ENCODE results near the gene ERBB4. TPM values are rescaled to one million over a fixed set of nuclear protein-coding genes. Genes with fewer than 3 reads are reported as not detected.

ERBB4 gene
- total and polyA plus RNA-seq, 10 of the 15 experiments (the other 5 are each of a cell fraction or from before 2014, with no cell fraction given), result under 0.01 to 0.23 (median 0.01) TPM; not detected in 4

- Histone ChIP-seq H2AFZ (ENCODE audit: control insufficient read depth, low read depth, low read length) (no peak overlapping the region), H3K9me3 (replicated peaks; ENCODE audit: control insufficient read depth, insufficient read depth, low read length) (no peaks in the 10 kb centered on the region), H4K20me1 (ENCODE audit: control insufficient read depth, insufficient read depth) (no peaks in the 10 kb centered on the region), H3K4me1 (ENCODE audit: control insufficient read depth, insufficient read depth, low read length) (no peaks in the 10 kb centered on the region), H3K4me2 (ENCODE audit: control insufficient read depth, insufficient read depth) (no peak overlapping the region), H3K9ac (ENCODE audit: control insufficient read depth, insufficient read depth, low read length) (no peak overlapping the region), H3K79me2 (ENCODE audit: control insufficient read depth, insufficient read depth, low read length) (no peaks in the 10 kb centered on the region), H3K27me3 (replicated peaks in 1 of 2; ENCODE audit: control insufficient read depth in 2 of 2, insufficient read depth in 2 of 2, low read length in 1 of 2) (no peaks in the 10 kb centered on the region), H3K4me3 (no peak overlapping the region), H3K27ac (ENCODE audit: control insufficient read depth, insufficient read depth) (no peak overlapping the region), H3K36me3 (ENCODE audit: control insufficient read depth in 2 of 2, insufficient read depth in 2 of 2, low read length in 1 of 2) (no peaks in the 10 kb centered on the region)
- RAD21 ChIA-PET (ENCODE audit: unreplicated experiment), result no interaction called here
- no peak for FAIRE-seq
- DNase-seq (ENCODE audit: low read depth, low spot score), result no peak
- intact Hi-C loops (cut with micrococcal nuclease; ENCODE audit: unreplicated experiment) (no loop called here), in situ Hi-C loops (cut with MboI) (no loop called here)
- POLR2A ChIA-PET, result interaction anchor here (0.5 kb wide), 1 partner anchor 1975 kb away, joined by 3 read pairs; no protein-coding TSS in a partner anchor
- CTCF ChIA-PET, result interaction anchor here (0.5 kb wide), 1 partner anchor 1436 kb away, joined by 3 read pairs; no protein-coding TSS in a partner anchor
- 8% methylated on average over 3 of the region's 3 CpGs for WGBS (ENCODE audit: insufficient coverage, insufficient replicate concordance, low lambda C conversion rate, missing lambda C conversion rate)
- BruUV-seq (replicated peaks), result no TSS peak
- SMC1A ChIA-PET (ENCODE audit: uncharacterized antibody, unreplicated experiment), result no interaction called here
- TF ChIP-seq ATF7 (IDR thresholded peaks at IDR 0.05; ENCODE audit: low read depth) (no peak), RELA (IDR thresholded peaks at IDR 0.05; ENCODE audit: borderline replicate concordance, partially characterized antibody) (no peak), HDAC6 (IDR thresholded peaks at IDR 0.05; ENCODE audit: unreplicated experiment) (no peak), PAX5 (IDR thresholded peaks at IDR 0.05; ENCODE audit: borderline replicate concordance, low read depth, low read length) (no peak), CBFB (IDR thresholded peaks at IDR 0.05; ENCODE audit: low read depth) (no peak), CREM (IDR thresholded peaks at IDR 0.05; ENCODE audit: low read depth) (no peak)
- no peak for ATAC-seq
These were observed 1109.2 kb downstream of the ERBB4 start for GRCh38 chr2:211429256-211429920.

GRCh38 chr2:211426240-211426639 is 1112.4 kb downstream of the ERBB4 start:
- 0% methylated on average over 2 of the region's 2 CpGs for WGBS (ENCODE audit: insufficient coverage, insufficient replicate concordance, low lambda C conversion rate, missing lambda C conversion rate)
- CTCF ChIA-PET, result interaction anchor here (0.6 to 1.2 kb wide), 2 partner anchors 28 to 50 kb away, joined by 3 read pairs; no protein-coding TSS in a partner anchor
- TF ChIP-seq NR2F1 (conservative IDR thresholded peaks at IDR 0.05) (no peak), NFYB (IDR thresholded peaks at IDR 0.05; ENCODE audit: insufficient read depth, low read depth, low read length) (no peak), BCLAF1 (IDR thresholded peaks at IDR 0.05) (no peak), RUNX3 (IDR thresholded peaks at IDR 0.05; ENCODE audit: low read length) (no peak), STAT1 (conservative IDR thresholded peaks at IDR 0.05) (no peak), BMI1 (IDR thresholded peaks at IDR 0.05; ENCODE audit: borderline replicate concordance) (no peak), EGR1 (IDR thresholded peaks at IDR 0.05; ENCODE audit: borderline replicate concordance in 1 of 2, low read depth in 2 of 2, low read length in 2 of 2) (no peak), SKIL (IDR thresholded peaks at IDR 0.05; ENCODE audit: low read depth, poor library complexity, severe bottlenecking) (no peak)

More at GRCh38 chr2:211426240-211426639, 1112.4 kb downstream of the ERBB4 start:
- Histone ChIP-seq H3K4me3 (no peak overlapping the region), H3K9ac (ENCODE audit: control insufficient read depth, insufficient read depth, low read length) (no peak overlapping the region), H3K36me3 (ENCODE audit: control insufficient read depth in 2 of 2, insufficient read depth in 2 of 2, low read length in 1 of 2) (no peaks in the 10 kb centered on the region), H3K27ac (ENCODE audit: control insufficient read depth, insufficient read depth) (no peak overlapping the region), H2AFZ (ENCODE audit: control insufficient read depth, low read depth, low read length) (no peak overlapping the region), H3K4me1 (ENCODE audit: control insufficient read depth, insufficient read depth, low read length) (no peaks in the 10 kb centered on the region), H4K20me1 (ENCODE audit: control insufficient read depth, insufficient read depth) (no peaks in the 10 kb centered on the region), H3K27me3 (replicated peaks in 1 of 2; ENCODE audit: control insufficient read depth in 2 of 2, insufficient read depth in 2 of 2, low read length in 1 of 2) (no peaks in the 10 kb centered on the region), H3K9me3 (replicated peaks; ENCODE audit: control insufficient read depth, insufficient read depth, low read length) (no peaks in the 10 kb centered on the region), H3K79me2 (ENCODE audit: control insufficient read depth, insufficient read depth, low read length) (no peaks in the 10 kb centered on the region), H3K4me2 (ENCODE audit: control insufficient read depth, insufficient read depth) (no peak overlapping the region)
- DNase-seq (ENCODE audit: low read depth, low spot score) (no peak), ATAC-seq (no peak), FAIRE-seq (no peak)
- in situ Hi-C loops (cut with MboI), result no loop called here
- ChIA-PET RAD21 (ENCODE audit: unreplicated experiment) (no interaction called here), SMC1A (ENCODE audit: uncharacterized antibody, unreplicated experiment) (no interaction called here), POLR2A (no interaction called here)
- intact Hi-C loops (cut with micrococcal nuclease; ENCODE audit: unreplicated experiment), result no loop called here
- BruUV-seq (replicated peaks), result no TSS peak
